ENCODE data around the gene STRN. TPM values are rescaled to one million over a fixed set of nuclear protein-coding genes. Genes with fewer than 3 reads are reported as not detected.
A peak's percentile ranks its signal among the peaks of the same experiment; 100 is the strongest.

Gene STRN
- total RNA-seq, result 10 to 100 TPM; 14.0 to 36.4 (median 21.7) TPM

DNA sequence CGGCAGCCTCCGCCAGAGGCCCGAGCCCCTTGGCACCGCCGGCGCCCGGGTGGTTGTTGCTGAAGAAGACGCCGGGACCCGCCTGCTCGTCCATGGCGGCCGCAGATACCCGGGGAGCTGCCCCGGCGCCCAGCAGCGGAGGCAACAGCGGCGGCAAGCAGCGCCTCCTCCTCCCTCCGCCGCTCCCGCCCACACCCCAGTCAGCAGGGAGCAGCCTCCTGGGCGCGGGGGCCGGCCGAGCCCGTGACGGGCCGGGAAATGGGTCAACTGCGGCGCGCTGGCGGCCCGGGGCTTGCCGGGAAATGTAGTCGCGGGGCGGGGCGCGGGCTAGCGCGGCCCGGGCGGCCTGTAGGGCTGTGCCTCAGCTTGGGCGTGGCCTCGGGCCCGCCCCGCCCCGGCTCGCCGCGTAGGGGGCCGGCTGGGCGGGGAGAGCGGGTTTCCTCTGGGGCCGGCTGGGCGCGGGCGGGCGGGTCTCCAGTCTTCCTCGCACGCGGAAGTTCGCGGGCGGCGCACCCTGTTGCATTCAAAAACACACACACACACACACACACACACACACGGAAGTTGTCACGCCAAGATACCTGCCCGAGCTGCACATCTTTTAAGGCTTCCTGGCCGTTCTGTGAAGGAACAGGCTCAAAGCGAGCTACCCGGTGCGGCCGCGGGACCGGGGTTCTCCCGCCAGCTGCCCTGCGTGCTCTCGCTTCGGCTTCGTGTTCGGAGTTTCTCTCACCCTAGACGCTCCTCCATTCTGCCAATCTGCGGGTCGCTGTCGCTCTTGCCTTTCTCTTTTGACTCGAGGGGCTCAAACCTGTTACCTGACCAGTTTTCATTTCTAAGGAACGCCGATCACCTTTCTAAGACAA, at the start of gene STRN:
Gene STRN, minus strand, starts transcription at position 167 of the 866 bp plus-strand sequence. Its CDS starts 73 bp downstream, at position 94.
- Histone ChIP-seq H3K27ac (peak within 1 kb of the TSS; percentile 84 to 98 (median 92)), H3K27me3 (no peaks in the 10 kb centered on the region), H3K9me3 (no peaks in the 10 kb centered on the region), H3K36me3 (no peaks in the 10 kb centered on the region), H3K4me3 (peak within 1 kb of the TSS; percentile 79 to 100 (median 96)), H3K4me1 (peaks cover 23 to 37% (median 31%) of the 10 kb centered on the region in 4 donors)
- TF ChIP-seq POLR2A (IDR thresholded peaks at IDR 0.05) (peak in 3 of 4 donors; percentile 74 to 95 (median 94)), EP300 (IDR thresholded peaks at IDR 0.05) (no peak), POLR2AphosphoS5 (IDR thresholded peaks at IDR 0.05) (peak; percentile 74 to 97)
- TF ChIP-seq, protein P1, sequence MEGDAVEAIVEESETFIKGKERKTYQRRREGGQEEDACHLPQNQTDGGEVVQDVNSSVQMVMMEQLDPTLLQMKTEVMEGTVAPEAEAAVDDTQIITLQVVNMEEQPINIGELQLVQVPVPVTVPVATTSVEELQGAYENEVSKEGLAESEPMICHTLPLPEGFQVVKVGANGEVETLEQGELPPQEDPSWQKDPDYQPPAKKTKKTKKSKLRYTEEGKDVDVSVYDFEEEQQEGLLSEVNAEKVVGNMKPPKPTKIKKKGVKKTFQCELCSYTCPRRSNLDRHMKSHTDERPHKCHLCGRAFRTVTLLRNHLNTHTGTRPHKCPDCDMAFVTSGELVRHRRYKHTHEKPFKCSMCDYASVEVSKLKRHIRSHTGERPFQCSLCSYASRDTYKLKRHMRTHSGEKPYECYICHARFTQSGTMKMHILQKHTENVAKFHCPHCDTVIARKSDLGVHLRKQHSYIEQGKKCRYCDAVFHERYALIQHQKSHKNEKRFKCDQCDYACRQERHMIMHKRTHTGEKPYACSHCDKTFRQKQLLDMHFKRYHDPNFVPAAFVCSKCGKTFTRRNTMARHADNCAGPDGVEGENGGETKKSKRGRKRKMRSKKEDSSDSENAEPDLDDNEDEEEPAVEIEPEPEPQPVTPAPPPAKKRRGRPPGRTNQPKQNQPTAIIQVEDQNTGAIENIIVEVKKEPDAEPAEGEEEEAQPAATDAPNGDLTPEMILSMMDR (IDR thresholded peaks at IDR 0.05), result peak in 2 of 6 experiments; percentile 9 to 21
- ATAC-seq (ENCODE audit: low FRiP score in 2 of 2) (peak; percentile 99), DNase-seq (peak; percentile 98 to 100)
- WGBS, 2 donors, result 0 to 1% methylated on average over 19 to 40 of the region's 91 CpGs

GRCh38 chr2:37013315-37013641, 46.9 kb upstream of the STRN start:
- Histone ChIP-seq H3K9me3 (no peaks in the 10 kb centered on the region), H3K36me3 (peaks cover 14 to 82% (median 26%) of the 10 kb centered on the region in 4 donors), H3K4me3 (no peak overlapping the region), H3K4me1 (no peaks in the 10 kb centered on the region), H3K27ac (no peak overlapping the region), H3K27me3 (no peaks in the 10 kb centered on the region)
- ATAC-seq (ENCODE audit: low FRiP score in 2 of 2) (no peak), DNase-seq (no peak)
- WGBS, 2 donors, result 87 to 93% methylated on average over 4 of the region's 4 CpGs
- TF ChIP-seq POLR2A (IDR thresholded peaks at IDR 0.05) (no peak), POLR2AphosphoS5 (IDR thresholded peaks at IDR 0.05) (no peak), EP300 (IDR thresholded peaks at IDR 0.05) (no peak)
- TF ChIP-seq, protein P1 (IDR thresholded peaks at IDR 0.05), result no peak

GRCh38 chr2:37011130-37011529, 44.8 kb upstream of the STRN start:
- peaks cover 17 to 82% (median 32%) of the 10 kb centered on the region in 4 donors for H3K36me3 ChIP-seq
- 54 to 75% methylated on average over 5 of the region's 5 CpGs for WGBS, 2 donors
- no peak overlapping the region for H3K27ac ChIP-seq
- H3K4me1 ChIP-seq, result no peaks in the 10 kb centered on the region
- no peak overlapping the region for H3K4me3 ChIP-seq
- TF ChIP-seq POLR2AphosphoS5 (IDR thresholded peaks at IDR 0.05), result no peak
- no peak for TF ChIP-seq POLR2A (IDR thresholded peaks at IDR 0.05)
- TF ChIP-seq EP300 (IDR thresholded peaks at IDR 0.05), result no peak
- ATAC-seq (ENCODE audit: low FRiP score in 2 of 2), result no peak
- H3K9me3 ChIP-seq, result no peaks in the 10 kb centered on the region
- no peak for DNase-seq
- no peaks in the 10 kb centered on the region for H3K27me3 ChIP-seq

DNA sequence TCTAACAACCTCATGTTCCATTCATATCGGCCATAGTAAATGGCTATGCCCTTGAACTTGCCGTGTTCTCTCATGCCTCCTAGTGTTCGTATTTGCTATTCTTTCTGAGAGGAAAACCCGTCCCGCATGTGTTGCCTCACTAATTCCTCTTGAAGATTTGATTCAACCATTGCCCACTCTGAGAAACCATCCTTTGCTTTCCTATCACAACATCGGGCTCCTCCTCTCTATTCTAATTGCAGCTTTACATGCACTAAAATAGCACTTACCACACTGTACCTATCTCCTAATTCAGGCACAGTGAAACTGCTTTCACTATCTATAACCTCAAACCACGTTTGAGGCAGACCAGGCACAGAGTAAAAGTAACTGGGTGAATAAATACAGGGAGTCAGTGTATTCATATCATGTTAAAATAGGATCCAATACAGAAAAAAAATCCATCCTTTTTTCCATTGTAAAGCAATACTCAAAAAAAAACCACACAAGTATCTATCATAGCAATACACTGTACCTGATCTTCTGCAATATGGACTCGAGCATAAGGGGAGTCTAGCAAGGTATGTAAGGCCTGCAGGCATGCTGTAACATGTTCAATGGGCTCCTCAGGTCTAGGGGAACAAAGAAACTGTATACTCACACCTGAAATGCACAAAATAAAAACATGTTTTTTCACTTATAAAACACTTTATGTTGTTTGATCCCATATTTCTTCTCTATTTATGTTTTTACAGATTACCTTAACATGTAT, 39.0 kb upstream of the STRN start:
- no peak overlapping the region for H3K4me3 ChIP-seq
- H3K9me3 ChIP-seq, result no peaks in the 10 kb centered on the region
- ATAC-seq (ENCODE audit: low FRiP score in 2 of 2) (no peak), DNase-seq (no peak)
- peaks cover 20 to 91% (median 49%) of the 10 kb centered on the region in 4 donors for H3K36me3 ChIP-seq
- H3K27ac ChIP-seq, result no peak overlapping the region
- TF ChIP-seq, protein P1 (IDR thresholded peaks at IDR 0.05), result peak in 5 of 6 experiments; percentile 9 to 57 (median 33)
- TF ChIP-seq POLR2AphosphoS5 (IDR thresholded peaks at IDR 0.05), result no peak
- 61 to 63% methylated on average over 8 of the region's 8 CpGs for WGBS, 2 donors
- H3K27me3 ChIP-seq, result no peaks in the 10 kb centered on the region
- no peaks in the 10 kb centered on the region for H3K4me1 ChIP-seq

- Histone ChIP-seq H3K36me3 (peaks cover 11 to 93% (median 51%) of the 10 kb centered on the region in 4 donors), H3K27me3 (no peaks in the 10 kb centered on the region), H3K4me1 (no peaks in the 10 kb centered on the region), H3K27ac (no peak overlapping the region), H3K9me3 (no peaks in the 10 kb centered on the region), H3K4me3 (no peak overlapping the region)
- ATAC-seq (ENCODE audit: low FRiP score in 2 of 2) (no peak), DNase-seq (no peak)
- WGBS, 2 donors, result 85 to 86% methylated on average over 2 of the region's 2 CpGs
- TF ChIP-seq EP300 (IDR thresholded peaks at IDR 0.05) (no peak), POLR2AphosphoS5 (IDR thresholded peaks at IDR 0.05) (no peak), POLR2A (IDR thresholded peaks at IDR 0.05) (no peak)
- TF ChIP-seq, protein P1 (IDR thresholded peaks at IDR 0.05), result no peak
Observed at GRCh38 chr2:37000988-37001556, 34.7 kb upstream of the STRN start.

All from upper lobe of left lung (tissue), 6 donors.